HepG2 (cell line): Measurements from ENCODE around the gene POLG2. TPM values are rescaled to one million over a fixed set of nuclear protein-coding genes. Genes with fewer than 3 reads are reported as not detected.

Experiments
- ARID5B ChIP-seq: IDR thresholded peaks from 2 replicates; pipeline ENCODE4 v1.4.0; 2020; ENCODE audit warnings: mild to moderate bottlenecking, missing genetic modification reagents
- CHD4 ChIP-seq: fragments of 200-600 bp; sonication (generic); IDR thresholded peaks from 2 replicates; pipeline ENCODE4 v1.7.0; 2017; ENCODE audit warnings: mild to moderate bottlenecking, low read length, borderline replicate concordance
- ELK4 ChIP-seq: sonication (generic); formaldehyde crosslinking; IDR thresholded peaks from 2 replicates; pipeline ENCODE4 v1.9.0; 2021; ENCODE audit warnings: missing genetic modification reagents, borderline replicate concordance
- FOXP4 ChIP-seq: sonication (generic); formaldehyde crosslinking; IDR thresholded peaks from 2 replicates; pipeline ENCODE4 v1.4.0; 2020; ENCODE audit warnings: missing genetic modification reagents
- HNF1B ChIP-seq: sonication (generic); formaldehyde crosslinking; IDR thresholded peaks from 2 replicates; pipeline ENCODE4 v1.5.1; 2020; ENCODE audit warnings: mild to moderate bottlenecking, moderate library complexity, missing genetic modification reagents
- MBNL3 ChIP-seq: fragments of 250-450 bp; sonication (Bioruptor Pico); conservative IDR thresholded peaks from 2 replicates; pipeline ENCODE4 v1.8.0; 2022; ENCODE audit warnings: mild to moderate bottlenecking, inconsistent platforms
- NCOR1 ChIP-seq: fragments of 200-600 bp; sonication (generic); IDR thresholded peaks from 2 replicates; pipeline ENCODE4 v1.7.0; 2017; ENCODE audit warnings: antibody characterized with exemption, low read length, borderline replicate concordance
- NFE2 ChIP-seq: sonication (generic); formaldehyde crosslinking; IDR thresholded peaks from 2 replicates; pipeline ENCODE4 v1.4.0; 2020; ENCODE audit warnings: missing genetic modification reagents
- PHF5A ChIP-seq: IDR thresholded peaks from one replicate; pipeline ENCODE4 v1.6.1; 2018; ENCODE audit warnings: low read depth, missing genetic modification reagents; ENCODE audit not compliant: unreplicated experiment
- REPIN1 ChIP-seq: sonication (generic); formaldehyde crosslinking; IDR thresholded peaks from 2 replicates; pipeline ENCODE4 v1.8.0; 2022; ENCODE audit warnings: missing genetic modification reagents, low read depth, mild to moderate bottlenecking, borderline replicate concordance
- SP140L ChIP-seq: sonication (generic); formaldehyde crosslinking; IDR thresholded peaks from 2 replicates; pipeline ENCODE4 v1.4.0; 2020; ENCODE audit warnings: missing genetic modification reagents, borderline replicate concordance
- ZBTB10 ChIP-seq: sonication (generic); formaldehyde crosslinking; IDR thresholded peaks from 2 replicates; pipeline ENCODE4 v1.4.0; 2020; ENCODE audit warnings: missing genetic modification reagents, borderline replicate concordance
- ZC3H4 ChIP-seq: sonication (generic); formaldehyde crosslinking; IDR thresholded peaks from 2 replicates; pipeline ENCODE4 v1.4.0; 2020; ENCODE audit warnings: missing genetic modification reagents, borderline replicate concordance
- ZFP36L1 ChIP-seq: sonication (generic); formaldehyde crosslinking; IDR thresholded peaks from 2 replicates; pipeline ENCODE4 v1.8.0; 2022; ENCODE audit warnings: mild to moderate bottlenecking, missing genetic modification reagents, moderate library complexity
- ZNF274 ChIP-seq: sonication (generic); formaldehyde crosslinking; IDR thresholded peaks from 2 replicates; pipeline ENCODE4 v1.5.1; 2020; ENCODE audit warnings: mild to moderate bottlenecking, missing genetic modification reagents
- ZNF432 ChIP-seq: sonication (generic); formaldehyde crosslinking; IDR thresholded peaks from 2 replicates; pipeline ENCODE4 v1.5.0; 2020; ENCODE audit warnings: missing genetic modification reagents, mild to moderate bottlenecking, borderline replicate concordance
- ZNF644 ChIP-seq: IDR thresholded peaks from 2 replicates; pipeline ENCODE4 v1.6.1; 2016; ENCODE audit warnings: low read depth
- polyA plus RNA-seq, 8 experiments: library from polyadenylated mRNA; depleted of rRNA in 3 of 8; stranded (reverse) in 7 of 8; unstranded in 1 of 8; fragments of >200 nt; fragmentation: Illumina TruSeq in 4 of 8; extraction: Trizol in 4 of 8; gene quantifications; 2 replicates each; pipeline versions ENCODE4 v1.2.1 to v1.2.3, GENCODE V29; 2011 to 2016; ENCODE audit warnings: low read depth in 4 of 8, missing spikeins in 1 of 8, mixed read lengths in 1 of 8; ENCODE audit not compliant: insufficient read depth in 1 of 8
- total RNA-seq, 5 experiments: library from RNA; depleted of rRNA; stranded (reverse); fragments of >200 nt; fragmentation: Illumina TruSeq; extraction: Trizol; gene quantifications; 2 replicates each; pipeline ENCODE4 v1.2.3, GENCODE V29; 2016; ENCODE audit warnings: low read depth in 1 of 5

POLG2 gene
- total and polyA plus RNA-seq, 2 of the 13 experiments (the other 11 are each of a cell fraction or from before 2014, with no cell fraction given), result 21.1 to 25.5 TPM

GRCh38 chr17:64496786-64497564, at the start of gene POLG2 (continued):
- peak; percentile 78 for TF ChIP-seq SP140L (CRISPR knock-in tag)
- no peak for TF ChIP-seq MBNL3 (CRISPR knock-in tag)
- no peak for TF ChIP-seq ZNF432 (CRISPR knock-in tag)
- TF ChIP-seq ZNF644, result 0 out of 2 replicates have a peak, but pooled peaks have one; percentile 30
- 0 out of 2 replicates have a peak, but pooled peaks have one; percentile 38 for TF ChIP-seq NCOR1
- TF ChIP-seq ZBTB10 (CRISPR knock-in tag), result no peak
- peak; percentile 85; the same call in 1 of the 2 replicates for TF ChIP-seq ZFP36L1 (CRISPR knock-in tag)
- peak; percentile 50; the same call in 1 of the 2 replicates for TF ChIP-seq ZC3H4 (CRISPR knock-in tag)
- no peak; the same call in none of the 2 replicates for TF ChIP-seq REPIN1 (CRISPR knock-in tag)
- TF ChIP-seq PHF5A (CRISPR knock-in tag), result peak; percentile 78
- no peak for TF ChIP-seq CHD4
- TF ChIP-seq FOXP4 (CRISPR knock-in tag), result no peak
- TF ChIP-seq ARID5B (CRISPR knock-in tag), result peak; percentile 68
- no peak for TF ChIP-seq ELK4 (CRISPR knock-in tag)
- TF ChIP-seq ZNF274 (CRISPR knock-in tag), result peak; percentile 76
- no peak for TF ChIP-seq NFE2
- peak; percentile 83 for TF ChIP-seq HNF1B
